Fibroblast of lung (primary cell): Measurements from ENCODE around the gene CRYBA4.
A peak's percentile ranks its signal among the peaks of the same experiment; 100 is the strongest.

Experiments
- CTCF ChIP-seq, 2 donors: IDR thresholded peaks in 1 of 2; conservative IDR thresholded peaks in 1 of 2; 1 replicate in 1 of 2; 2 replicates in 1 of 2; pipeline ENCODE4 v1.5.1; 2011 to 2012; ENCODE audit warnings: low read length in 2 of 2, control low read depth in 1 of 2, inconsistent platforms in 1 of 2, low read depth in 1 of 2, mild to moderate bottlenecking in 1 of 2
- EZH2 ChIP-seq: IDR thresholded peaks from 2 replicates; pipeline ENCODE4 v1.5.1; 2012; ENCODE audit warnings: low read length, control low read depth, mild to moderate bottlenecking; ENCODE audit errors: missing control alignments

- peak; percentile 98 for TF ChIP-seq CTCF (conservative IDR thresholded peaks at IDR 0.05 in 1 of 2, IDR thresholded peaks at IDR 0.05 in 1 of 2; ENCODE audit: low read depth in 1 of 2, low read length in 2 of 2)
- TF ChIP-seq EZH2 = no peak
These were observed 57.4 kb downstream of the CRYBA4 start for GRCh38 chr22:26679003-26679629.
